Prostate gland (tissue), 2 donors: Measurements from ENCODE around the gene MAFG. TPM values are rescaled to one million over a fixed set of nuclear protein-coding genes. Genes with fewer than 3 reads are reported as not detected.

Experiments used
- DNase-seq: peaks from one replicate; pipeline ENCODE4 v3.0.0-alpha.2; 2019; ENCODE audit warnings: low spot score
- H3K27ac ChIP-seq, 2 donors: fragments of 200-600 bp; sonication (generic); 2 replicates each; pipeline ENCODE4 v1.5.1; 2017 to 2019
- H3K27me3 ChIP-seq: fragments of 200-600 bp; sonication (generic); replicated peaks from 2 replicates; pipeline ENCODE4 v1.5.1; 2019; ENCODE audit not compliant: insufficient read depth
- H3K36me3 ChIP-seq, 2 donors: fragments of 200-600 bp; sonication (generic); 1 replicate in 1 of 2; 2 replicates in 1 of 2; pipeline versions ENCODE4 v1.5.1 to v1.8.1; 2017 to 2019
- H3K4me1 ChIP-seq: fragments of 200-600 bp; sonication (generic); replicated peaks from 2 replicates; pipeline ENCODE4 v1.5.1; 2019
- H3K4me3 ChIP-seq, 2 donors: fragments of 200-600 bp; sonication (generic); 2 replicates each; pipeline ENCODE4 v1.5.1; 2017 to 2019
- H3K9me3 ChIP-seq: fragments of 200-600 bp; sonication (generic); 2 replicates; pipeline ENCODE4 v1.5.1; 2017
- CTCF ChIP-seq, 4 experiments: fragments of 200-600 bp in 2 of 4; fragments of 450-650 bp in 2 of 4; sonication (generic) in 2 of 4; IDR thresholded peaks; 1 replicate in 3 of 4; 2 replicates in 1 of 4; pipeline ENCODE4 v1.5.1; 2016 to 2019; ENCODE audit warnings: antibody characterized with exemption in 4 of 4, mild to moderate bottlenecking in 2 of 4, moderate library complexity in 2 of 4
- POLR2A ChIP-seq: fragments of 450-650 bp; IDR thresholded peaks from one replicate; pipeline ENCODE4 v1.6.1; 2016; ENCODE audit warnings: antibody characterized with exemption, mild to moderate bottlenecking
- POLR2AphosphoS5 ChIP-seq: sonication (generic); formaldehyde crosslinking; IDR thresholded peaks from one replicate; pipeline ENCODE4 v1.6.1; 2017; ENCODE audit warnings: antibody characterized with exemption
- WGBS: methylation state at CpG from one replicate; pipeline ENCODE4 v1.1.5; 2018; 5-methylcytosine and 5-hydroxymethylcytosine counted together
- intact Hi-C: fragments of 100-400 bp; cut with DNase I; formaldehyde crosslinking; loops from one replicate; pipeline ENCODE4 v1.14.2; 2022
- total RNA-seq, 2 donors: library from RNA; depleted of rRNA; stranded (reverse); fragments of >200 nt; gene quantifications; one replicate each; pipeline ENCODE4 v1.1.0, GENCODE V29; 2016

Gene MAFG
- total RNA-seq, 2 donors from 2014 or later: 11.3 to 27.7 TPM

- H3K27ac ChIP-seq: no peak overlapping the region
- no peaks in the 10 kb centered on the region for H3K4me1 ChIP-seq
- TF ChIP-seq POLR2AphosphoS5 (no peak), POLR2A (no peak), CTCF (IDR thresholded peaks at IDR 0.05) (no peak)
- DNase-seq: no peak
- no peaks in the 10 kb centered on the region for H3K27me3 ChIP-seq
- H3K4me3 ChIP-seq: no peak overlapping the region
- H3K9me3 ChIP-seq: no peaks in the 10 kb centered on the region
- WGBS: 88% methylated on average over 9 of the region's 9 CpGs
- intact Hi-C loops: no loop called here
- no peaks in the 10 kb centered on the region for H3K36me3 ChIP-seq
Measured at GRCh38 chr17:81944858-81945257, 17.3 kb upstream of the MAFG start.

GRCh38 chr17:81942167-81942553 lies 14.6 kb upstream of the MAFG start:
- intact Hi-C loops: no loop called here
- Histone ChIP-seq H3K27me3 (no peaks in the 10 kb centered on the region), H3K36me3 (no peaks in the 10 kb centered on the region), H3K9me3 (no peaks in the 10 kb centered on the region), H3K4me3 (no peak overlapping the region), H3K4me1 (no peaks in the 10 kb centered on the region), H3K27ac (no peak overlapping the region)
- 58% methylated on average over 10 of the region's 12 CpGs for WGBS
- TF ChIP-seq CTCF (IDR thresholded peaks at IDR 0.05): no peak
- TF ChIP-seq POLR2AphosphoS5: no peak
- no peak for TF ChIP-seq POLR2A
- no peak for DNase-seq

GRCh38 chr17:81941484-81942166 lies 14.1 kb upstream of the MAFG start:
- intact Hi-C loops: no loop called here
- 44% methylated on average over 27 of the region's 30 CpGs for WGBS

GRCh38 chr17:81940538-81941483 lies 13.3 kb upstream of the MAFG start:
- TF ChIP-seq POLR2A (no peak), POLR2AphosphoS5 (no peak), CTCF (IDR thresholded peaks at IDR 0.05) (no peak)
- Histone ChIP-seq H3K4me1 (no peaks in the 10 kb centered on the region), H3K36me3 (no peaks in the 10 kb centered on the region), H3K27ac (no peak overlapping the region), H3K27me3 (no peaks in the 10 kb centered on the region), H3K9me3 (no peaks in the 10 kb centered on the region), H3K4me3 (no peak overlapping the region)
- 93% methylated on average over 55 of the region's 56 CpGs for WGBS
- DNase-seq: no peak
- intact Hi-C loops: no loop called here

More at GRCh38 chr17:81941484-81942166, 14.1 kb upstream of the MAFG start:
- Histone ChIP-seq H3K4me1 (no peaks in the 10 kb centered on the region), H3K36me3 (no peaks in the 10 kb centered on the region), H3K27me3 (no peaks in the 10 kb centered on the region), H3K27ac (no peak overlapping the region), H3K4me3 (no peak overlapping the region), H3K9me3 (no peaks in the 10 kb centered on the region)
- no peak for DNase-seq
- no peak for TF ChIP-seq POLR2A
- TF ChIP-seq CTCF (IDR thresholded peaks at IDR 0.05): no peak
- TF ChIP-seq POLR2AphosphoS5: no peak
